ENCODE measurements around the gene OR2J3. TPM values are rescaled to one million over a fixed set of nuclear protein-coding genes. Genes with fewer than 3 reads are reported as not detected.

OR2J3 gene
- total RNA-seq: under 0.01 TPM in 1 of 2 replicates, not detected in the other

GRCh38 chr6:29107758-29108157 is at the start of gene OR2J3:
Gene OR2J3, plus strand, starts transcription at chr6:29108058. Its CDS starts 3,833 bp downstream, at chr6:29111891.

GRCh38 chr6:29087213-29087612 is 20.6 kb upstream of the OR2J3 start, which contains the start of gene OR2B3:
Gene OR2B3, minus strand, starts transcription at chr6:29087313. Its CDS starts 65 bp downstream, at chr6:29087248.

GRCh38 chr6:29099190-29099589 is 8.7 kb upstream of the OR2J3 start, which contains the start of gene OR2J1:
Gene OR2J1, plus strand, starts transcription at chr6:29099490. Its CDS starts 1,453 bp downstream, at chr6:29100943.

Other genes starting within 250 kb of the OR2J3 start
- 81.0 and 81.3 TPM in 2 replicates for gene TRIM27, start 184.1 kb upstream of the OR2J3 start, total RNA-seq
- 0.33 and 0.48 TPM in 2 replicates for gene ZNF311, start 102.7 kb upstream of the OR2J3 start, total RNA-seq
- not detected in 2 replicates for gene OR2W1, start 62.9 kb upstream of the OR2J3 start, total RNA-seq
- gene OR2B3, start 20.7 kb upstream of the OR2J3 start, total RNA-seq: not detected in 2 replicates
- gene OR2J1, start 8.6 kb upstream of the OR2J3 start, total RNA-seq: not detected in 2 replicates
- not detected in 2 replicates for gene OR2J2, start 62.8 kb downstream of the OR2J3 start, total RNA-seq
- gene OR14J1, start 193.6 kb downstream of the OR2J3 start, total RNA-seq: not detected in 2 replicates